Cardiac fibroblast (primary cell): ENCODE measurements around the gene GTF2H2C.
"Not testable (repeated sequence)": the region's sequence is repeated elsewhere in the genome, so short reads cannot be mapped to it uniquely, and the experiment has no call there.

Experiments used
- DNase-seq, 2 donors: peaks; one replicate each; pipeline versions ENCODE4 v3.0.0 to v3.0.0-alpha.2; 2010; ENCODE audit warnings: low read depth in 2 of 2
- H3K4me3 ChIP-seq, 2 donors: replicated peaks in 1 of 2; 1 replicate in 1 of 2; 2 replicates in 1 of 2; pipeline ENCODE4 v1.5.1; 2011; ENCODE audit warnings: low read depth in 2 of 2, low read length in 2 of 2, mild to moderate bottlenecking in 2 of 2, moderate library complexity in 1 of 2

The GTF2H2C gene

DNA sequence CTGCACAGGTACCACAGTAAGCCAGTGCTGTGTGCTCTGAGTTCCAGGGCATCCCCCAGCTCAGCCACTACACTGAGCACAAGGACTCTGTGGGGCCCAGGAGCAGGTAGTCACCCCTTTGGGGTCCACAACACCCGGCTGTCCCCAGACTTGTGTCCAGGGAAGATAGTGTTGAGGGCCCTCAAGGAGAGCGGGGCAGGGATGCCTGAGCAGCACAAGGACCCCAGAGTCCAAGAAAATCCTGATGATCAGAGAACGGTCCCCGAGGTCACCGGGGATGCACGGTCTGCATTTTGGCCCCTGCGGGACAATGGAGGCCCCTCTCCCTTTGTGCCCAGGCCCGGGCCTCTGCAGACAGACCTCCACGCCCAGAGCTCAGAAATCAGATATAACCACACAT is 71.9 kb downstream of the GTF2H2C start:
- DNase-seq, H3K4me3 ChIP-seq: not testable (repeated sequence)
